DND-41 (cell line): ENCODE measurements around the gene IFI27L1.

Experiments
- ATAC-seq: fragments of 200-7000 bp; cut with Tn5 transposase; 3 replicates; pipeline ENCODE4 v1.9.1; 2021; ENCODE audit warnings: low read depth; ENCODE audit not compliant: insufficient read depth
- DNase-seq: peaks from one replicate; pipeline ENCODE4 v3.0.0-alpha.2; 2020
- H2AFZ ChIP-seq: 2 replicates; pipeline ENCODE4 v1.6.0; 2012; ENCODE audit warnings: low read depth, low read length
- H3K27ac ChIP-seq: 2 replicates; pipeline ENCODE4 v1.5.1; 2012; ENCODE audit warnings: low read length, inconsistent platforms
- H3K27me3 ChIP-seq: fragments of 200-600 bp; sonication (generic); 2 replicates; pipeline ENCODE4 v1.6.0; 2012; ENCODE audit warnings: low read length, mild to moderate bottlenecking, inconsistent platforms; ENCODE audit not compliant: insufficient read depth, poor library complexity
- H3K36me3 ChIP-seq: 2 replicates; pipeline ENCODE4 v1.5.1; 2012; ENCODE audit warnings: low read length, inconsistent platforms; ENCODE audit not compliant: insufficient read depth
- H3K4me1 ChIP-seq: 2 replicates; pipeline ENCODE4 v1.5.1; 2012; ENCODE audit warnings: mild to moderate bottlenecking, low read length; ENCODE audit not compliant: insufficient read depth
- H3K4me2 ChIP-seq: 2 replicates; pipeline ENCODE4 v1.6.0; 2012; ENCODE audit warnings: mild to moderate bottlenecking, moderate library complexity, low read length, inconsistent platforms; ENCODE audit not compliant: insufficient read depth
- H3K4me3 ChIP-seq, 2 experiments: fragments of 200-600 bp in 1 of 2; shearing (Covaris generic) in 1 of 2; 2 replicates each; pipeline ENCODE4 v1.5.1; 2012 to 2016; ENCODE audit warnings: inconsistent platforms in 2 of 2, low read length in 2 of 2, mild to moderate bottlenecking in 2 of 2, low read depth in 1 of 2, moderate library complexity in 1 of 2
- H3K79me2 ChIP-seq: 2 replicates; pipeline ENCODE4 v1.6.0; 2012; ENCODE audit warnings: low read length, inconsistent platforms; ENCODE audit not compliant: insufficient read depth
- H3K9ac ChIP-seq: 2 replicates; pipeline ENCODE4 v1.6.0; 2012; ENCODE audit warnings: low read depth, mild to moderate bottlenecking, inconsistent platforms, low read length, moderate library complexity
- H3K9me3 ChIP-seq: 2 replicates; pipeline ENCODE4 v1.5.1; 2012; ENCODE audit warnings: low read length, moderate library complexity, mild to moderate bottlenecking, inconsistent platforms; ENCODE audit not compliant: insufficient read depth, severe bottlenecking
- H4K20me1 ChIP-seq: 2 replicates; pipeline ENCODE4 v1.6.0; 2012; ENCODE audit warnings: low read length; ENCODE audit not compliant: insufficient read depth
- CTCF ChIP-seq: IDR thresholded peaks from 2 replicates; pipeline ENCODE4 v1.5.1; 2012; ENCODE audit warnings: borderline replicate concordance, low read length, moderate library complexity, mild to moderate bottlenecking; ENCODE audit not compliant: poor library complexity, severe bottlenecking; ENCODE audit errors: extremely low read depth
- EZH2 ChIP-seq: IDR thresholded peaks from 3 replicates; pipeline ENCODE4 v1.6.1; 2012; ENCODE audit warnings: borderline replicate concordance, low read depth, mild to moderate bottlenecking, moderate library complexity, low read length, inconsistent platforms; ENCODE audit not compliant: severe bottlenecking

IFI27L1 gene

GRCh38 chr14:94123296-94123695 is 42.2 kb downstream of the IFI27L1 start:
- H3K27me3 ChIP-seq = no peaks in the 10 kb centered on the region
- H3K4me2 ChIP-seq = no peak overlapping the region
- H3K4me3 ChIP-seq = no peak overlapping the region
- H3K9ac ChIP-seq = no peak overlapping the region
- no peaks in the 10 kb centered on the region for H3K79me2 ChIP-seq
- H3K27ac ChIP-seq = no peak overlapping the region
- H3K36me3 ChIP-seq = no peaks in the 10 kb centered on the region
- H4K20me1 ChIP-seq = no peaks in the 10 kb centered on the region; the same call in 1 of the 2 replicates
- H2AFZ ChIP-seq = no peak overlapping the region
- ATAC-seq (no peak), DNase-seq (no peak)
- TF ChIP-seq CTCF (no peak), EZH2 (no peak)
- H3K4me1 ChIP-seq = peaks cover 2% of the 10 kb centered on the region
- H3K9me3 ChIP-seq = peaks cover 7% of the 10 kb centered on the region

GRCh38 chr14:94123868-94124267 is 42.8 kb downstream of the IFI27L1 start:
- TF ChIP-seq CTCF (no peak), EZH2 (no peak)
- DNase-seq (no peak), ATAC-seq (no peak; the same call in 2 of the 3 replicates)
- Histone ChIP-seq H4K20me1 (no peaks in the 10 kb centered on the region; the same call in 1 of the 2 replicates), H3K9ac (no peak overlapping the region), H3K27me3 (no peaks in the 10 kb centered on the region), H3K27ac (no peak overlapping the region), H3K79me2 (no peaks in the 10 kb centered on the region), H3K4me1 (peaks cover 8% of the 10 kb centered on the region), H2AFZ (no peak overlapping the region), H3K36me3 (no peaks in the 10 kb centered on the region), H3K4me2 (no peak overlapping the region), H3K9me3 (peaks cover 7% of the 10 kb centered on the region), H3K4me3 (no peak overlapping the region)

GRCh38 chr14:94124582-94125377 is 43.7 kb downstream of the IFI27L1 start:
- H3K9me3 ChIP-seq = peaks cover 4% of the 10 kb centered on the region
- no peaks in the 10 kb centered on the region for H3K36me3 ChIP-seq
- no peaks in the 10 kb centered on the region for H3K79me2 ChIP-seq
- H3K27me3 ChIP-seq = no peaks in the 10 kb centered on the region
- no peak overlapping the region for H3K9ac ChIP-seq
- no peak overlapping the region for H3K4me3 ChIP-seq
- H3K4me2 ChIP-seq = no peak overlapping the region
- H4K20me1 ChIP-seq = no peaks in the 10 kb centered on the region; the same call in 1 of the 2 replicates
- ATAC-seq (no peak), DNase-seq (no peak)
- H2AFZ ChIP-seq = no peak overlapping the region
- H3K4me1 ChIP-seq = peaks cover 16% of the 10 kb centered on the region
- TF ChIP-seq EZH2 (no peak), CTCF (no peak)
- no peak overlapping the region for H3K27ac ChIP-seq
